ENCODE data around the gene ACVR1. TPM values are rescaled to one million over a fixed set of nuclear protein-coding genes. Genes with fewer than 3 reads are reported as not detected.

ACVR1 gene
- total and polyA plus RNA-seq, 9 of the 15 experiments (the other 6 are each of a cell fraction or from before 2014, with no cell fraction given): 3.8 to 14.3 (median 6.9) TPM

DNA sequence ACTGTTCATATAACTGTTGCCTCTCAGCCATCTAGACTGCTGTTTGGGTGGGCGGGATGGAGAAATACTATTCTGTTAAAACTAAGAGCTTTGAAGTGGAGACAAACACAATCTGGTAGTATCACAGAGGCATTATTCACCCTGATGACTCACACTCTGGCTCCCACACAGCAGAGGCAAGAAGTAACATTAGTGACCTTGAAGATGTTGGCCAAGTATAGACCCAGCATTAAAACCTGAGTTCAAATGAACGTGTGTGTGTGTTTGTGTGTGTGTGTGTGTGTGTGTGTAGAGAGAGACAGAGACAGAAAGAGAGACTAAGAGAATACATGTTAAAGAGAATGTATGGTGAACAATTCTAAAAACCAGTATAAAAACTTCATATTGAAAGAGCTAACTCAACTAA is 22.5 kb upstream of the ACVR1 start (continued):
- TF ChIP-seq, protein P1, sequence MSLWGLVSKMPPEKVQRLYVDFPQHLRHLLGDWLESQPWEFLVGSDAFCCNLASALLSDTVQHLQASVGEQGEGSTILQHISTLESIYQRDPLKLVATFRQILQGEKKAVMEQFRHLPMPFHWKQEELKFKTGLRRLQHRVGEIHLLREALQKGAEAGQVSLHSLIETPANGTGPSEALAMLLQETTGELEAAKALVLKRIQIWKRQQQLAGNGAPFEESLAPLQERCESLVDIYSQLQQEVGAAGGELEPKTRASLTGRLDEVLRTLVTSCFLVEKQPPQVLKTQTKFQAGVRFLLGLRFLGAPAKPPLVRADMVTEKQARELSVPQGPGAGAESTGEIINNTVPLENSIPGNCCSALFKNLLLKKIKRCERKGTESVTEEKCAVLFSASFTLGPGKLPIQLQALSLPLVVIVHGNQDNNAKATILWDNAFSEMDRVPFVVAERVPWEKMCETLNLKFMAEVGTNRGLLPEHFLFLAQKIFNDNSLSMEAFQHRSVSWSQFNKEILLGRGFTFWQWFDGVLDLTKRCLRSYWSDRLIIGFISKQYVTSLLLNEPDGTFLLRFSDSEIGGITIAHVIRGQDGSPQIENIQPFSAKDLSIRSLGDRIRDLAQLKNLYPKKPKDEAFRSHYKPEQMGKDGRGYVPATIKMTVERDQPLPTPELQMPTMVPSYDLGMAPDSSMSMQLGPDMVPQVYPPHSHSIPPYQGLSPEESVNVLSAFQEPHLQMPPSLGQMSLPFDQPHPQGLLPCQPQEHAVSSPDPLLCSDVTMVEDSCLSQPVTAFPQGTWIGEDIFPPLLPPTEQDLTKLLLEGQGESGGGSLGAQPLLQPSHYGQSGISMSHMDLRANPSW (CRISPR knock-in tag; IDR thresholded peaks at IDR 0.05): no peak
- TF ChIP-seq ADNP (tag; IDR thresholded peaks at IDR 0.05) (no peak), ZZZ3 (IDR thresholded peaks at IDR 0.05) (no peak), TAF1 (IDR thresholded peaks at IDR 0.05; ENCODE audit: control insufficient read depth, extremely low read depth, insufficient read depth, low read length, severe bottlenecking) (peak; percentile 16), MTA3 (IDR thresholded peaks at IDR 0.05; ENCODE audit: borderline replicate concordance) (peak; percentile 60; the same call in 1 of the 2 replicates), FOS (IDR thresholded peaks at IDR 0.05; ENCODE audit: extremely low read depth, insufficient read length) (peak; percentile 82), NFE2 (IDR thresholded peaks at IDR 0.05; ENCODE audit: low read depth) (0 out of 2 replicates have a peak, but pooled peaks have one; percentile 32), GTF2A2 (tag; IDR thresholded peaks at IDR 0.05) (no peak), ZSCAN29 (IDR thresholded peaks at IDR 0.05) (no peak), CSDE1 (IDR thresholded peaks at IDR 0.05) (no peak), ZNF146 (CRISPR knock-in tag; IDR thresholded peaks at IDR 0.05; ENCODE audit: unreplicated experiment) (no peak), ZNF134 (CRISPR knock-in tag; conservative IDR thresholded peaks at IDR 0.05) (no peak), ARID1B (IDR thresholded peaks at IDR 0.05) (peak; percentile 91), YY1 (IDR thresholded peaks at IDR 0.05; ENCODE audit: borderline replicate concordance in 1 of 3, control insufficient read depth in 1 of 3, extremely low read depth in 1 of 3, insufficient read depth in 3 of 3, insufficient read length in 1 of 3, insufficient replicate concordance in 2 of 3, low read depth in 1 of 3, low read length in 2 of 3) (no peak), MXI1 (IDR thresholded peaks at IDR 0.05; ENCODE audit: low read depth, low read length) (no peak), ZEB2 (IDR thresholded peaks at IDR 0.05) (no peak), ZNF3 (CRISPR knock-in tag; IDR thresholded peaks at IDR 0.05) (no peak), MCM5 (IDR thresholded peaks at IDR 0.05; ENCODE audit: low read depth) (no peak), SMAD3 (CRISPR knock-in tag; conservative IDR thresholded peaks at IDR 0.05) (no peak), CCNT2 (IDR thresholded peaks at IDR 0.05; ENCODE audit: borderline replicate concordance, extremely low read depth, insufficient read length, low read depth, low read length) (peak; percentile 52), HMG20B (CRISPR knock-in tag; IDR thresholded peaks at IDR 0.05) (no peak)
- TF ChIP-seq, protein P2, sequence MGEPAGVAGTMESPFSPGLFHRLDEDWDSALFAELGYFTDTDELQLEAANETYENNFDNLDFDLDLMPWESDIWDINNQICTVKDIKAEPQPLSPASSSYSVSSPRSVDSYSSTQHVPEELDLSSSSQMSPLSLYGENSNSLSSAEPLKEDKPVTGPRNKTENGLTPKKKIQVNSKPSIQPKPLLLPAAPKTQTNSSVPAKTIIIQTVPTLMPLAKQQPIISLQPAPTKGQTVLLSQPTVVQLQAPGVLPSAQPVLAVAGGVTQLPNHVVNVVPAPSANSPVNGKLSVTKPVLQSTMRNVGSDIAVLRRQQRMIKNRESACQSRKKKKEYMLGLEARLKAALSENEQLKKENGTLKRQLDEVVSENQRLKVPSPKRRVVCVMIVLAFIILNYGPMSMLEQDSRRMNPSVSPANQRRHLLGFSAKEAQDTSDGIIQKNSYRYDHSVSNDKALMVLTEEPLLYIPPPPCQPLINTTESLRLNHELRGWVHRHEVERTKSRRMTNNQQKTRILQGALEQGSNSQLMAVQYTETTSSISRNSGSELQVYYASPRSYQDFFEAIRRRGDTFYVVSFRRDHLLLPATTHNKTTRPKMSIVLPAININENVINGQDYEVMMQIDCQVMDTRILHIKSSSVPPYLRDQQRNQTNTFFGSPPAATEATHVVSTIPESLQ (CRISPR knock-in tag; IDR thresholded peaks at IDR 0.05): no peak
- TF ChIP-seq, protein P3, sequence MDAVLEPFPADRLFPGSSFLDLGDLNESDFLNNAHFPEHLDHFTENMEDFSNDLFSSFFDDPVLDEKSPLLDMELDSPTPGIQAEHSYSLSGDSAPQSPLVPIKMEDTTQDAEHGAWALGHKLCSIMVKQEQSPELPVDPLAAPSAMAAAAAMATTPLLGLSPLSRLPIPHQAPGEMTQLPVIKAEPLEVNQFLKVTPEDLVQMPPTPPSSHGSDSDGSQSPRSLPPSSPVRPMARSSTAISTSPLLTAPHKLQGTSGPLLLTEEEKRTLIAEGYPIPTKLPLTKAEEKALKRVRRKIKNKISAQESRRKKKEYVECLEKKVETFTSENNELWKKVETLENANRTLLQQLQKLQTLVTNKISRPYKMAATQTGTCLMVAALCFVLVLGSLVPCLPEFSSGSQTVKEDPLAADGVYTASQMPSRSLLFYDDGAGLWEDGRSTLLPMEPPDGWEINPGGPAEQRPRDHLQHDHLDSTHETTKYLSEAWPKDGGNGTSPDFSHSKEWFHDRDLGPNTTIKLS (IDR thresholded peaks at IDR 0.05; ENCODE audit: borderline replicate concordance, low read depth): no peak

Measured in K562 (cell line).